T-cell (primary cell): ENCODE data around the gene TTPAL. TPM values are rescaled to one million over a fixed set of nuclear protein-coding genes. Genes with fewer than 3 reads are reported as not detected.
"Not testable (repeated sequence)": the region's sequence is repeated elsewhere in the genome, so short reads cannot be mapped to it uniquely, and the experiment has no call there.

Experiments
- ATAC-seq, 4 experiments: fragments of 200-7000 bp in 3 of 4; fragments of 150-1000 bp in 1 of 4; cut with Tn5 transposase; replicated peaks in 1 of 4; 1 replicate in 3 of 4; 2 replicates in 1 of 4; pipeline ENCODE4 v1.10.0; 2021; ENCODE audit warnings: moderate library complexity in 3 of 4, mild to moderate bottlenecking in 2 of 4, moderate number of reproducible peaks in 1 of 4
- CTCF ChIA-PET, 2 donors: fragments of 300-600 bp; sonication (Branson Sonifier 250); formaldehyde crosslinking; loops; one replicate each; lab custom pipeline; 2022; ENCODE audit warnings: antibody characterized with exemption in 2 of 2; lab: Charles Lee
- POLR2A ChIA-PET, 2 donors: fragments of 300-600 bp; sonication (Branson Sonifier 250); formaldehyde crosslinking; loops; one replicate each; lab custom pipeline; 2022; ENCODE audit warnings: antibody characterized with exemption in 2 of 2; lab: Charles Lee
- DNase-seq, 35 experiments: peaks; one replicate each; pipeline versions ENCODE4 v3.0.0 to v3.0.0-alpha.2; 2013 to 2023
- H3K27ac ChIP-seq: one replicate; pipeline ENCODE4 v1.5.1; 2013; ENCODE audit warnings: low read length
- H3K27me3 ChIP-seq, 2 experiments: replicated peaks in 1 of 2; 1 replicate in 1 of 2; 2 replicates in 1 of 2; pipeline versions ENCODE4 v1.6.1 to v1.7.0; 2013; ENCODE audit warnings: low read length in 1 of 2, mixed read lengths in 1 of 2; ENCODE audit not compliant: control insufficient read depth in 2 of 2, insufficient read depth in 2 of 2; ENCODE audit errors: extremely low read depth in 1 of 2
- H3K36me3 ChIP-seq, 2 donors: 1 replicate in 1 of 2; 2 replicates in 1 of 2; pipeline versions ENCODE4 v1.6.1 to v1.7.0; 2013; ENCODE audit warnings: low read length in 1 of 2; ENCODE audit not compliant: control insufficient read depth in 2 of 2, insufficient read depth in 1 of 2; ENCODE audit errors: extremely low read depth in 1 of 2
- H3K4me1 ChIP-seq, 2 experiments: 1 replicate in 1 of 2; 2 replicates in 1 of 2; pipeline versions ENCODE4 v1.6.1 to v1.7.0; 2013; ENCODE audit warnings: low read length in 2 of 2, mixed read lengths in 1 of 2; ENCODE audit not compliant: insufficient read depth in 2 of 2, control insufficient read depth in 1 of 2; ENCODE audit errors: extremely low read depth in 1 of 2
- H3K4me3 ChIP-seq, 2 donors: 1 replicate in 1 of 2; 2 replicates in 1 of 2; pipeline versions ENCODE4 v1.5.1 to v1.7.0; 2013; ENCODE audit warnings: mild to moderate bottlenecking in 2 of 2, low read length in 1 of 2, moderate library complexity in 1 of 2; ENCODE audit not compliant: control insufficient read depth in 1 of 2; ENCODE audit errors: extremely low read depth in 1 of 2
- H3K9me3 ChIP-seq: 2 replicates; pipeline ENCODE4 v1.7.0; 2013
- H3K27ac Mint-ChIP-seq, 2 donors: one replicate each; pipeline ENCODE4 v1.8.0; 2020 to 2021; ENCODE audit warnings: mild to moderate bottlenecking in 2 of 2, mixed read lengths in 2 of 2
- H3K27me3 Mint-ChIP-seq, 2 donors: one replicate each; pipeline ENCODE4 v1.8.0; 2021 to 2022; ENCODE audit warnings: mixed read lengths in 2 of 2
- H3K36me3 Mint-ChIP-seq: one replicate; pipeline ENCODE4 v1.8.0; 2021; ENCODE audit warnings: mixed read lengths
- H3K4me1 Mint-ChIP-seq, 3 donors: one replicate each; pipeline ENCODE4 v1.8.0; 2020 to 2022; ENCODE audit warnings: mixed read lengths in 3 of 3, mild to moderate bottlenecking in 1 of 3
- H3K4me3 Mint-ChIP-seq, 3 donors: one replicate each; pipeline ENCODE4 v1.8.0; 2020 to 2022; ENCODE audit warnings: mild to moderate bottlenecking in 3 of 3, mixed read lengths in 3 of 3, moderate library complexity in 3 of 3
- H3K9me3 Mint-ChIP-seq, 3 donors: one replicate each; pipeline ENCODE4 v1.8.0; 2020 to 2022; ENCODE audit warnings: mixed read lengths in 3 of 3
- WGBS: methylation state at CpG from one replicate; pipeline ENCODE4 v1.1.5; 2013; ENCODE audit warnings: missing lambda C conversion rate; ENCODE audit not compliant: insufficient coverage; 5-methylcytosine and 5-hydroxymethylcytosine counted together
- total RNA-seq, 35 experiments: library from RNA in 6 of 35; stranded (reverse) in 6 of 35; fragments of 120-200 nt in 1 of 35; gene quantifications; one replicate each; pipeline versions ENCODE4 v1.2.1 to v1.2.4 and lab custom pipeline; 2013 to 2026

Gene TTPAL
- total RNA-seq, 5 donors from 2014 or later (not counting 1 experiment from before 2014, with no cell fraction given) = 14.6 to 19.2 (median 16.8) TPM

GRCh38 chr20:44472283-44472682, 3.4 kb upstream of the TTPAL start:
- H3K27ac ChIP-seq, H3K4me3 Mint-ChIP-seq, H3K27me3 ChIP-seq, H3K4me3 ChIP-seq, H3K36me3 ChIP-seq, H3K36me3 Mint-ChIP-seq, H3K27ac Mint-ChIP-seq, H3K9me3 Mint-ChIP-seq, ATAC-seq, H3K27me3 Mint-ChIP-seq, H3K9me3 ChIP-seq, DNase-seq: not testable (repeated sequence)
- H3K4me1 Mint-ChIP-seq = peaks cover 22 to 26% (median 22%) of the 10 kb centered on the region in 3 donors
- 88% methylated on average over 7 of the region's 9 CpGs for WGBS
- CTCF ChIA-PET = interaction anchor here (0.5 to 0.6 kb wide), 2 partner anchors 110 to 133 kb away, joined by 3 to 5 read pairs; no protein-coding TSS in a partner anchor
- peaks cover 7 to 23% of the 10 kb centered on the region in 2 experiments for H3K4me1 ChIP-seq
- POLR2A ChIA-PET = interaction anchor here in 1 of 2 donors (0.6 kb wide), 1 partner anchor 70 kb away, joined by 3 read pairs; no protein-coding TSS in a partner anchor

- CTCF ChIA-PET = interaction anchor here (0.6 to 1.5 kb wide), 4 partner anchors 12 to 259 kb away, joined by 3 to 9 read pairs (median 4); no protein-coding TSS in a partner anchor
- DNase-seq (no peak), ATAC-seq (no peak)
- no peaks in the 10 kb centered on the region for H3K27me3 ChIP-seq
- H3K9me3 Mint-ChIP-seq = no peaks in the 10 kb centered on the region
- peaks cover 7 to 24% of the 10 kb centered on the region in 2 experiments for H3K4me1 ChIP-seq
- no peaks in the 10 kb centered on the region for H3K27me3 Mint-ChIP-seq
- H3K36me3 Mint-ChIP-seq = peaks cover 2% of the 10 kb centered on the region
- H3K9me3 ChIP-seq = no peaks in the 10 kb centered on the region
- H3K27ac Mint-ChIP-seq = peak overlapping the region; percentile 94 to 95
- 42% methylated on average over 2 of the region's 2 CpGs for WGBS
- peak overlapping the region; percentile 80 to 95 for H3K4me3 ChIP-seq
- H3K27ac ChIP-seq = peak overlapping the region; percentile 96
- H3K4me3 Mint-ChIP-seq = peak overlapping the region; percentile 91 to 92 (median 91)
- H3K4me1 Mint-ChIP-seq = peaks cover 25 to 29% (median 28%) of the 10 kb centered on the region in 3 donors
- H3K36me3 ChIP-seq = peaks cover 0 to 5% of the 10 kb centered on the region in 2 donors
- POLR2A ChIA-PET = interaction anchor here in 1 of 2 donors (0.9 kb wide), 1 partner anchor 135 kb away, joined by 3 read pairs; no protein-coding TSS in a partner anchor
Measured at GRCh38 chr20:44475372-44475693, 341 bp upstream of the TTPAL start.

GRCh38 chr20:44477151-44477550, 1.5 kb downstream of the TTPAL start:
- POLR2A ChIA-PET = interaction anchor here in 1 of 2 donors (0.8 kb wide), 1 partner anchor 43 kb away, joined by 3 read pairs; no protein-coding TSS in a partner anchor

GRCh38 chr20:44478206-44478605, 2.5 kb downstream of the TTPAL start:
- Mint-ChIP-seq H3K27me3 (no peaks in the 10 kb centered on the region), H3K9me3 (no peaks in the 10 kb centered on the region), H3K4me1 (peaks cover 29 to 34% (median 29%) of the 10 kb centered on the region in 3 donors), H3K4me3 (no peak overlapping the region), H3K27ac (peak overlapping the region in 1 of 2 donors; percentile 66), H3K36me3 (peaks cover 25% of the 10 kb centered on the region)
- DNase-seq (no peak), ATAC-seq (no peak)
- no peak overlapping the region for H3K4me3 ChIP-seq
- H3K27ac ChIP-seq = no peak overlapping the region
- H3K27me3 ChIP-seq = no peaks in the 10 kb centered on the region
- peaks cover 9 to 24% of the 10 kb centered on the region in 2 donors for H3K36me3 ChIP-seq
- no peaks in the 10 kb centered on the region for H3K9me3 ChIP-seq
- 100% methylated on average over 1 of the region's 6 CpGs for WGBS
- ChIA-PET CTCF (no interaction called here), POLR2A (interaction anchor here in 1 of 2 donors (0.8 kb wide), 1 partner anchor 42 kb away, joined by 3 read pairs; no protein-coding TSS in a partner anchor)
- H3K4me1 ChIP-seq = peaks cover 7 to 24% of the 10 kb centered on the region in 2 experiments

More at GRCh38 chr20:44477151-44477550, 1.5 kb downstream of the TTPAL start:
- H3K9me3 Mint-ChIP-seq = no peaks in the 10 kb centered on the region
- H3K27me3 Mint-ChIP-seq = no peaks in the 10 kb centered on the region
- CTCF ChIA-PET = no interaction called here
- peak overlapping the region; percentile 94 to 95 for H3K27ac Mint-ChIP-seq
- ATAC-seq (no peak), DNase-seq (no peak)
- WGBS = 100% methylated on average over 1 of the region's 3 CpGs
- peaks cover 7 to 21% of the 10 kb centered on the region in 2 donors for H3K36me3 ChIP-seq
- peak overlapping the region; percentile 96 for H3K27ac ChIP-seq
- H3K27me3 ChIP-seq = no peaks in the 10 kb centered on the region
- no peak overlapping the region for H3K4me3 ChIP-seq
- H3K4me1 Mint-ChIP-seq = peaks cover 29 to 34% (median 29%) of the 10 kb centered on the region in 3 donors
- H3K4me3 Mint-ChIP-seq = peak overlapping the region; percentile 91 to 92 (median 91)
- peaks cover 7 to 24% of the 10 kb centered on the region in 2 experiments for H3K4me1 ChIP-seq
- H3K9me3 ChIP-seq = no peaks in the 10 kb centered on the region
- peaks cover 18% of the 10 kb centered on the region for H3K36me3 Mint-ChIP-seq

DNA sequence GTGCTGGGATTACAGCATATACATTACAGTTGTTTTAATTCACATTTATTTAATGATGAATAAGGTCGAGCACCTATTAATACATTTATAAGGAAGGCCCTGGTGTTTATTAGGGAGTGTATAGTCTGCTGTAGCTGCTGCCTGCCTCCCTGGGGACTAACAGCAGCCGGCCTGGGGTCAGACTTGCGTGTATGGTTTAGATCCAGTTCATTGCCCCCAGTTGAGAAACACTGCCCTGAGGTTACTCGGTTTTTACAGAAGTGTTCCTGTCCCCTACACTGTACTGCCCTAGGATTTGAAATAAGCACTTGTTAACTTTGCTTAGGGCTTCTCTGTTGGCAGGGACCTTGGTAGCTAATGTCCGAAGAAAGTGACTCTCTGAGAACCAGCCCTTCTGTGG, 4.0 kb downstream of the TTPAL start:
- WGBS = 87% methylated on average over 4 of the region's 5 CpGs
- no peak overlapping the region for H3K27ac Mint-ChIP-seq
- no peaks in the 10 kb centered on the region for H3K27me3 ChIP-seq
- CTCF ChIA-PET = no interaction called here
- no peak for DNase-seq
- no peak overlapping the region for H3K27ac ChIP-seq
- no peak overlapping the region for H3K4me3 ChIP-seq
- H3K27me3 Mint-ChIP-seq = no peaks in the 10 kb centered on the region
- ATAC-seq = no peak
- POLR2A ChIA-PET = interaction anchor here (0.5 to 0.7 kb wide), 3 partner anchors 39 to 550 kb away, joined by 3 to 6 read pairs (median 3); no protein-coding TSS in a partner anchor
- H3K4me1 Mint-ChIP-seq = peaks cover 29 to 34% (median 29%) of the 10 kb centered on the region in 3 donors
- peaks cover 7 to 24% of the 10 kb centered on the region in 2 experiments for H3K4me1 ChIP-seq
- H3K36me3 ChIP-seq = peaks cover 9 to 38% of the 10 kb centered on the region in 2 donors
- no peak overlapping the region for H3K4me3 Mint-ChIP-seq
- peaks cover 36% of the 10 kb centered on the region for H3K36me3 Mint-ChIP-seq
- H3K9me3 Mint-ChIP-seq = no peaks in the 10 kb centered on the region
- H3K9me3 ChIP-seq = no peaks in the 10 kb centered on the region

DNA sequence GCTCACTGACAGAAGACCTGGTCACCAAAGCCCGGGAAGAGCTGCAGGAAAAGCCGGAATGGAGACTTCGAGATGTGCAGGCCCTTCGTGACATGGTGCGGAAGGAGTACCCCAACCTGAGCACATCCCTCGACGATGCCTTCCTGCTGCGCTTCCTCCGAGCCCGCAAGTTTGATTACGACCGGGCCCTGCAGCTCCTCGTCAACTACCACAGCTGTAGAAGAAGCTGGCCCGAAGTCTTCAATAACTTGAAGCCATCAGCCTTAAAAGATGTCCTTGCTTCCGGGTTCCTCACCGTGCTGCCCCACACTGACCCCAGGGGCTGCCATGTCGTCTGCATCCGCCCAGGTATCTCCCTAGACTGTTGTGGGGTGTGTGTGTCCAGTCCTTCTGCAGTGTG, 4.4 kb downstream of the TTPAL start:
- Mint-ChIP-seq H3K4me3 (no peak overlapping the region), H3K36me3 (peaks cover 38% of the 10 kb centered on the region), H3K27ac (no peak overlapping the region), H3K27me3 (no peaks in the 10 kb centered on the region), H3K9me3 (no peaks in the 10 kb centered on the region), H3K4me1 (peaks cover 24 to 30% (median 27%) of the 10 kb centered on the region in 3 donors)
- peaks cover 11 to 41% of the 10 kb centered on the region in 2 donors for H3K36me3 ChIP-seq
- H3K27me3 ChIP-seq = no peaks in the 10 kb centered on the region
- no peak overlapping the region for H3K27ac ChIP-seq
- POLR2A ChIA-PET = interaction anchor here in 1 of 2 donors (0.6 kb wide), 1 partner anchor 51 kb away, joined by 3 read pairs; no protein-coding TSS in a partner anchor
- H3K4me1 ChIP-seq = peaks cover 7 to 20% of the 10 kb centered on the region in 2 experiments
- H3K4me3 ChIP-seq = no peak overlapping the region
- no peaks in the 10 kb centered on the region for H3K9me3 ChIP-seq
- no peak for ATAC-seq
- CTCF ChIA-PET = no interaction called here
- WGBS = 96% methylated on average over 14 of the region's 18 CpGs
- DNase-seq = no peak
